HL-60 (cell line): ENCODE data around the gene IGFBP4.

Experiments used
- DNase-seq, 2 experiments: peaks; one replicate each; pipeline ENCODE4 v3.0.0-alpha.2; 2010 to 2020; ENCODE audit warnings: low read depth in 1 of 2, low spot score in 1 of 2
- H3K27ac ChIP-seq: fragments of 250-450 bp; sonication (Bioruptor Pico); replicated peaks from 2 replicates; pipeline ENCODE4 v1.5.1; 2020; ENCODE audit warnings: mild to moderate bottlenecking, moderate library complexity
- H3K27me3 ChIP-seq: fragments of 250-450 bp; sonication (Bioruptor Pico); 2 replicates; pipeline ENCODE4 v1.5.1; 2021; ENCODE audit warnings: mild to moderate bottlenecking, moderate library complexity; ENCODE audit not compliant: insufficient read depth, poor library complexity, severe bottlenecking
- H3K4me3 ChIP-seq: replicated peaks from 2 replicates; pipeline ENCODE4 v1.5.1; 2011; ENCODE audit warnings: mild to moderate bottlenecking, control low read depth, low read length; ENCODE audit not compliant: insufficient read depth
- GABPA ChIP-seq: IDR thresholded peaks from 2 replicates; pipeline ENCODE4 v1.6.1; 2012; ENCODE audit warnings: low read depth
- POLR2AphosphoS5 ChIP-seq: IDR thresholded peaks from 2 replicates; pipeline ENCODE4 v1.6.1; 2012; ENCODE audit warnings: low read depth
- SPI1 ChIP-seq: IDR thresholded peaks from 2 replicates; pipeline ENCODE4 v1.6.1; 2012; ENCODE audit warnings: low read depth, mild to moderate bottlenecking, borderline replicate concordance
- TF ChIP-seq, protein P1 (sequence below): IDR thresholded peaks from 2 replicates; pipeline ENCODE4 v1.6.1; 2012; ENCODE audit warnings: low read depth; ENCODE audit not compliant: insufficient replicate concordance
- TF ChIP-seq, protein P2 (sequence below): IDR thresholded peaks from one replicate; pipeline ENCODE4 v1.5.1; 2011; ENCODE audit warnings: low read length, control low read depth, inconsistent platforms; ENCODE audit not compliant: insufficient read depth

Gene IGFBP4

GRCh38 chr17:40416671-40417070 is 26.6 kb upstream of the IGFBP4 start:
- H3K4me3 ChIP-seq: peak overlapping the region; percentile 54
- TF ChIP-seq SPI1 (no peak), GABPA (no peak), POLR2AphosphoS5 (no peak)
- TF ChIP-seq, protein P1, sequence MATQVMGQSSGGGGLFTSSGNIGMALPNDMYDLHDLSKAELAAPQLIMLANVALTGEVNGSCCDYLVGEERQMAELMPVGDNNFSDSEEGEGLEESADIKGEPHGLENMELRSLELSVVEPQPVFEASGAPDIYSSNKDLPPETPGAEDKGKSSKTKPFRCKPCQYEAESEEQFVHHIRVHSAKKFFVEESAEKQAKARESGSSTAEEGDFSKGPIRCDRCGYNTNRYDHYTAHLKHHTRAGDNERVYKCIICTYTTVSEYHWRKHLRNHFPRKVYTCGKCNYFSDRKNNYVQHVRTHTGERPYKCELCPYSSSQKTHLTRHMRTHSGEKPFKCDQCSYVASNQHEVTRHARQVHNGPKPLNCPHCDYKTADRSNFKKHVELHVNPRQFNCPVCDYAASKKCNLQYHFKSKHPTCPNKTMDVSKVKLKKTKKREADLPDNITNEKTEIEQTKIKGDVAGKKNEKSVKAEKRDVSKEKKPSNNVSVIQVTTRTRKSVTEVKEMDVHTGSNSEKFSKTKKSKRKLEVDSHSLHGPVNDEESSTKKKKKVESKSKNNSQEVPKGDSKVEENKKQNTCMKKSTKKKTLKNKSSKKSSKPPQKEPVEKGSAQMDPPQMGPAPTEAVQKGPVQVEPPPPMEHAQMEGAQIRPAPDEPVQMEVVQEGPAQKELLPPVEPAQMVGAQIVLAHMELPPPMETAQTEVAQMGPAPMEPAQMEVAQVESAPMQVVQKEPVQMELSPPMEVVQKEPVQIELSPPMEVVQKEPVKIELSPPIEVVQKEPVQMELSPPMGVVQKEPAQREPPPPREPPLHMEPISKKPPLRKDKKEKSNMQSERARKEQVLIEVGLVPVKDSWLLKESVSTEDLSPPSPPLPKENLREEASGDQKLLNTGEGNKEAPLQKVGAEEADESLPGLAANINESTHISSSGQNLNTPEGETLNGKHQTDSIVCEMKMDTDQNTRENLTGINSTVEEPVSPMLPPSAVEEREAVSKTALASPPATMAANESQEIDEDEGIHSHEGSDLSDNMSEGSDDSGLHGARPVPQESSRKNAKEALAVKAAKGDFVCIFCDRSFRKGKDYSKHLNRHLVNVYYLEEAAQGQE: no peak
- TF ChIP-seq, protein P2, sequence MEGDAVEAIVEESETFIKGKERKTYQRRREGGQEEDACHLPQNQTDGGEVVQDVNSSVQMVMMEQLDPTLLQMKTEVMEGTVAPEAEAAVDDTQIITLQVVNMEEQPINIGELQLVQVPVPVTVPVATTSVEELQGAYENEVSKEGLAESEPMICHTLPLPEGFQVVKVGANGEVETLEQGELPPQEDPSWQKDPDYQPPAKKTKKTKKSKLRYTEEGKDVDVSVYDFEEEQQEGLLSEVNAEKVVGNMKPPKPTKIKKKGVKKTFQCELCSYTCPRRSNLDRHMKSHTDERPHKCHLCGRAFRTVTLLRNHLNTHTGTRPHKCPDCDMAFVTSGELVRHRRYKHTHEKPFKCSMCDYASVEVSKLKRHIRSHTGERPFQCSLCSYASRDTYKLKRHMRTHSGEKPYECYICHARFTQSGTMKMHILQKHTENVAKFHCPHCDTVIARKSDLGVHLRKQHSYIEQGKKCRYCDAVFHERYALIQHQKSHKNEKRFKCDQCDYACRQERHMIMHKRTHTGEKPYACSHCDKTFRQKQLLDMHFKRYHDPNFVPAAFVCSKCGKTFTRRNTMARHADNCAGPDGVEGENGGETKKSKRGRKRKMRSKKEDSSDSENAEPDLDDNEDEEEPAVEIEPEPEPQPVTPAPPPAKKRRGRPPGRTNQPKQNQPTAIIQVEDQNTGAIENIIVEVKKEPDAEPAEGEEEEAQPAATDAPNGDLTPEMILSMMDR: no peak
- H3K27ac ChIP-seq: peak overlapping the region; percentile 92
- no peak for DNase-seq
- H3K27me3 ChIP-seq: no peaks in the 10 kb centered on the region

GRCh38 chr17:40417258-40417608 is 26.0 kb upstream of the IGFBP4 start:
- Histone ChIP-seq H3K4me3 (peak overlapping the region; percentile 54), H3K27me3 (no peaks in the 10 kb centered on the region), H3K27ac (peak overlapping the region; percentile 92)
- no peak for TF ChIP-seq POLR2AphosphoS5
- no peak for TF ChIP-seq GABPA
- TF ChIP-seq SPI1: no peak
- TF ChIP-seq, protein P1: no peak
- TF ChIP-seq, protein P2: no peak
- DNase-seq: peak in 1 of 2 experiments; percentile 19

DNA sequence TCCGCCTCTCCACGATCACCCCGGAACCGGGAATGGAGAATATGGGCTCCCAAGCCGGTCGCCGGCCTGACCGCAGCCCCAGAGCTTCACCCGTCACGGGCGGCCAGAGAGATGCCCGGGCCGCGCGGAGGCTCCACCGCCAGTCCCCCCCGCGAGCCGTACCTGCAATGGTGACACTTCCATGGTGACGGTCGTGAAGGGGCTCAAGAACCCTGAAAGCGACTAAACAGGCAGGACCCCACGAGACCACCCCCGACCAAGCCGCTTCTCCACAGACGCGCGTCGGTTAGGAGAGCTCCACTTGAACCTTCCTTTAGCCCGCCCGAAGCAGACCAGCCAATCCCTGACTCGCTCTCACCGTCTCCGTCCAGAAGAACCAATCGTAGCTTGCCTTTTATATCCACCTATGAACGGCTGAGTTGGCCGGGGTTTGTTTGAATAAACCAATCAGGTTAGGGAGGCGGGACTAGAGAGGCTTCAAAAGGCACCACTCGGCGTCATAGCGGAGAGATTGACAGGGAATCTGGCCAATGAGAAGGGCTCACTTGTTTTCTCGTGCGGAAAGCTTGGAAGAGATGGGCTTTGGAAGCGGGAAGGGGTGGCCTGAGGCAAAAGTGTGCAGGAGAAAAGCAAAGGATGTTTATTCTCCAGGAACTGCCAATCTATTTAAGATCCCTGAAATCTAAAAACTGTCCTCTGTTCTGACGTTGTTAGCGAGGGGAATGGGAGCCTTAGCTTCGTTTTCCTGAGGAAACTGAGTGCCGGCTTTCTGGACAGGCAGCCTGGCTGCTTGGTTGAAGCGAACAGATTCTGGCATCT is 25.4 kb upstream of the IGFBP4 start, which contains the start of gene TOP2A:
TSS of gene TOP2A (minus strand) at position 288 of the 819 bp plus-strand sequence. CDS start at position 183, 105 bp downstream.
- Histone ChIP-seq H3K27ac (peak within 1 kb of the TSS; percentile 92), H3K4me3 (peak within 1 kb of the TSS; percentile 54), H3K27me3 (no peaks in the 10 kb centered on the region)
- TF ChIP-seq POLR2AphosphoS5 (peak; percentile 87), SPI1 (no peak)
- peak; percentile 99 for DNase-seq

DNA sequence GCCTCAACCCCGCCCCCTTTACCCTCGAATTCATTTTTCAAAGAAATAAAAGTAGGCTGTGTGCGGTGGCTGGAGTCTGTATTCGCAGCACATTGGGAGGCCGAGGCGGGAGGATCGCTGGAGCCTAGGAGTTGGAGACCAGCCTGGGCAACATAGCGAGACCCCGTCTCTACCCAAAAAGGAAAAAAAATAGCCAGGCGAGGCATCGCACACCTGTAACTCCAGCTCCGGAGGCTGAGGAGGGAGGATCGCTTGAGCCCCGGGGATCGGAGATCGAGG is 24.9 kb upstream of the IGFBP4 start:
- Histone ChIP-seq H3K27ac (peak overlapping the region; percentile 49), H3K4me3 (peak overlapping the region; percentile 31), H3K27me3 (no peaks in the 10 kb centered on the region)
- no peak for DNase-seq
- TF ChIP-seq SPI1: no peak
- TF ChIP-seq GABPA: no peak
- TF ChIP-seq, protein P2: no peak
- TF ChIP-seq, protein P1: no peak
- TF ChIP-seq POLR2AphosphoS5: no peak
